Neural cell (in vitro differentiated cells): ENCODE results near the gene C1orf52. TPM values are rescaled to one million over a fixed set of nuclear protein-coding genes. Genes with fewer than 3 reads are reported as not detected.
"Not testable (repeated sequence)": the region's sequence is repeated elsewhere in the genome, so short reads cannot be mapped to it uniquely, and the experiment has no call there.

Source experiments
- H2AFZ ChIP-seq: fragments of 200-600, 300-800 bp; sonication (generic), shearing (Covaris generic); 2 replicates; pipeline ENCODE4 v1.6.0; 2014; ENCODE audit warnings: low read depth, mild to moderate bottlenecking, antibody characterized with exemption, low read length, moderate library complexity
- H3F3A ChIP-seq: fragments of 200-600 bp; shearing (Covaris generic); 2 replicates; pipeline ENCODE4 v1.6.1; 2016; ENCODE audit warnings: mild to moderate bottlenecking, moderate library complexity, mixed read lengths, antibody characterized with exemption, low read length; ENCODE audit not compliant: insufficient read depth, poor library complexity, severe bottlenecking
- H3K27ac ChIP-seq: fragments of 200-600, 300-800 bp; sonication (generic), shearing (Covaris generic); 2 replicates; pipeline ENCODE4 v1.5.1; 2014; ENCODE audit warnings: mild to moderate bottlenecking, low read length, moderate library complexity
- H3K27me3 ChIP-seq: fragments of 300-800, 200-600 bp; sonication (generic), shearing (Covaris generic); 2 replicates; pipeline ENCODE4 v1.6.0; 2014; ENCODE audit warnings: mild to moderate bottlenecking, low read depth, low read length, moderate library complexity; ENCODE audit not compliant: insufficient read depth
- H3K36me3 ChIP-seq: fragments of 300-800, 200-600 bp; sonication (generic), shearing (Covaris generic); 2 replicates; pipeline ENCODE4 v1.5.1; 2014; ENCODE audit warnings: mild to moderate bottlenecking, antibody characterized with exemption, low read length, moderate library complexity; ENCODE audit not compliant: insufficient read depth
- H3K4me2 ChIP-seq: fragments of 300-800, 200-600 bp; sonication (generic), shearing (Covaris generic); 2 replicates; pipeline ENCODE4 v1.6.0; 2014; ENCODE audit warnings: mild to moderate bottlenecking, low read length
- H3K4me3 ChIP-seq: fragments of 300-800, 200-600 bp; sonication (generic), shearing (Covaris generic); 2 replicates; pipeline ENCODE4 v1.5.1; 2014; ENCODE audit warnings: mild to moderate bottlenecking, low read length, moderate library complexity
- H3K79me2 ChIP-seq: fragments of 200-600 bp; shearing (Covaris generic); replicated peaks from 2 replicates; pipeline ENCODE4 v1.6.0; 2014; ENCODE audit warnings: mild to moderate bottlenecking, low read length, moderate library complexity; ENCODE audit not compliant: insufficient read depth
- H3K9ac ChIP-seq: fragments of 300-800, 200-600 bp; sonication (generic), shearing (Covaris generic); 2 replicates; pipeline ENCODE4 v1.6.1; 2016; ENCODE audit warnings: mild to moderate bottlenecking, low read length, mixed read lengths
- H3K9me2 ChIP-seq: fragments of 200-600 bp; shearing (Covaris generic); 2 replicates; pipeline ENCODE4 v1.6.1; 2016; ENCODE audit warnings: mild to moderate bottlenecking, low read length, mixed read lengths; ENCODE audit not compliant: insufficient read depth
- H3K9me3 ChIP-seq: fragments of 200-600, 300-800 bp; sonication (generic), shearing (Covaris generic); 2 replicates; pipeline ENCODE4 v1.6.1; 2016; ENCODE audit warnings: mild to moderate bottlenecking, mixed run types, low read length, moderate library complexity, mixed read lengths
- H4K20me1 ChIP-seq: fragments of 200-600 bp; shearing (Covaris generic); 2 replicates; pipeline ENCODE4 v1.6.1; 2016; ENCODE audit warnings: mild to moderate bottlenecking, mixed run types; ENCODE audit not compliant: insufficient read depth
- EP300 ChIP-seq: fragments of 450-650 bp; conservative IDR thresholded peaks from 2 replicates; pipeline ENCODE4 v1.6.1; 2014; ENCODE audit warnings: antibody characterized with exemption, mild to moderate bottlenecking, moderate library complexity; ENCODE audit not compliant: poor library complexity, severe bottlenecking
- EZH2 ChIP-seq: fragments of 200-600, 300-800 bp; shearing (Covaris generic), sonication (generic); IDR thresholded peaks from 2 replicates; pipeline ENCODE4 v1.6.1; 2014; ENCODE audit warnings: antibody characterized with exemption, low read length, borderline replicate concordance, mild to moderate bottlenecking; ENCODE audit not compliant: insufficient read depth, poor library complexity, severe bottlenecking
- MXI1 ChIP-seq: fragments of 450-650 bp; conservative IDR thresholded peaks from 2 replicates; pipeline ENCODE4 v1.6.1; 2014; ENCODE audit warnings: antibody characterized with exemption, mild to moderate bottlenecking; ENCODE audit not compliant: poor library complexity, severe bottlenecking
- POLR2AphosphoS5 ChIP-seq: IDR thresholded peaks from 2 replicates; pipeline ENCODE4 v1.6.1; 2012
- RAD21 ChIP-seq: fragments of 450-650 bp; conservative IDR thresholded peaks from 2 replicates; pipeline ENCODE4 v1.6.1; 2014; ENCODE audit warnings: antibody characterized with exemption, mild to moderate bottlenecking, moderate library complexity
- REST ChIP-seq: IDR thresholded peaks from 2 replicates; pipeline ENCODE4 v1.6.1; 2012; ENCODE audit warnings: borderline replicate concordance
- SMC3 ChIP-seq: fragments of 450-650 bp; conservative IDR thresholded peaks from 2 replicates; pipeline ENCODE4 v1.6.1; 2014; ENCODE audit warnings: antibody characterized with exemption, mild to moderate bottlenecking, moderate library complexity; ENCODE audit not compliant: poor library complexity
- TAF1 ChIP-seq: IDR thresholded peaks from 2 replicates; pipeline ENCODE4 v1.6.1; 2012; ENCODE audit warnings: low read depth
- polyA plus RNA-seq: library from polyadenylated mRNA; depleted of rRNA; stranded (reverse); fragments of >200 nt; gene quantifications from 2 replicates; pipeline ENCODE4 v1.2.3, GENCODE V29; 2014

C1orf52 gene
- polyA plus RNA-seq, 1 donor from 2014 or later, result 94.6 TPM

- H3K9me2 ChIP-seq, result no peaks in the 10 kb centered on the region
- H3K9ac ChIP-seq, result no peak overlapping the region
- no peaks in the 10 kb centered on the region for H3K9me3 ChIP-seq
- H3F3A ChIP-seq, result no peaks in the 10 kb centered on the region
- no peak overlapping the region for H3K4me2 ChIP-seq
- no peaks in the 10 kb centered on the region for H4K20me1 ChIP-seq
- no peak overlapping the region for H2AFZ ChIP-seq
- no peaks in the 10 kb centered on the region for H3K36me3 ChIP-seq
- H3K4me3 ChIP-seq, result no peak overlapping the region
- TF ChIP-seq RAD21 (no peak), TAF1 (no peak)
- no peak overlapping the region for H3K27ac ChIP-seq
- H3K79me2 ChIP-seq, result peaks cover 11% of the 10 kb centered on the region
- H3K27me3 ChIP-seq, result no peaks in the 10 kb centered on the region
Observed at GRCh38 chr1:85262985-85263384, 3.5 kb upstream of the C1orf52 start.

GRCh38 chr1:85259912-85260274 is 431 bp upstream of the C1orf52 start:
- Histone ChIP-seq H3K9me3 (no peaks in the 10 kb centered on the region), H3K9ac (no peak overlapping the region), H4K20me1 (no peaks in the 10 kb centered on the region), H3K4me3 (peak overlapping the region; percentile 93), H3K36me3 (no peaks in the 10 kb centered on the region), H3K27ac (no peak overlapping the region), H3F3A (no peaks in the 10 kb centered on the region), H3K9me2 (no peaks in the 10 kb centered on the region), H3K27me3 (no peaks in the 10 kb centered on the region), H2AFZ (peak overlapping the region; percentile 2), H3K4me2 (no peak overlapping the region), H3K79me2 (peaks cover 21% of the 10 kb centered on the region)
- no peak for TF ChIP-seq EZH2
- peak; percentile 31 for TF ChIP-seq SMC3

- no peak overlapping the region for H2AFZ ChIP-seq
- H3K36me3 ChIP-seq, result no peaks in the 10 kb centered on the region
- H3F3A ChIP-seq, result no peaks in the 10 kb centered on the region
- no peaks in the 10 kb centered on the region for H3K9me3 ChIP-seq
- peak overlapping the region; percentile 93 for H3K4me3 ChIP-seq
- H3K27ac ChIP-seq, result peak overlapping the region; percentile 88
- peak overlapping the region; percentile 85 for H3K4me2 ChIP-seq
- H4K20me1 ChIP-seq, result no peaks in the 10 kb centered on the region
- no peaks in the 10 kb centered on the region for H3K9me2 ChIP-seq
- peak overlapping the region; percentile 93 for H3K9ac ChIP-seq
- H3K79me2 ChIP-seq, result peaks cover 23% of the 10 kb centered on the region
- TF ChIP-seq MXI1, result no peak
- TF ChIP-seq EZH2, result no peak
- TF ChIP-seq SMC3, result no peak
- TF ChIP-seq REST, result no peak
- TF ChIP-seq POLR2AphosphoS5, result no peak
- no peak for TF ChIP-seq EP300
- H3K27me3 ChIP-seq, result no peaks in the 10 kb centered on the region
Observed at GRCh38 chr1:85258536-85259117, 835 bp downstream of the C1orf52 start.

- H3K36me3 ChIP-seq, H3K4me3 ChIP-seq, H3K27me3 ChIP-seq, H3K9ac ChIP-seq, H3K9me3 ChIP-seq, H3K9me2 ChIP-seq, H4K20me1 ChIP-seq, H3K79me2 ChIP-seq, H3K4me2 ChIP-seq, H3F3A ChIP-seq, H3K27ac ChIP-seq, H2AFZ ChIP-seq: not testable (repeated sequence)
Observed at GRCh38 chr1:85249042-85249441, 10.4 kb downstream of the C1orf52 start.
